Activated CD8-positive, alpha-beta memory T cell treated with anti-CD3 and anti-CD28 coated beads for 4 hours (primary cell): Measurements from ENCODE around the gene GJA1.
"Not testable (repeated sequence)": the region's sequence is repeated elsewhere in the genome, so short reads cannot be mapped to it uniquely, and the experiment has no call there.

Experiments
- DNase-seq, 2 donors: peaks; one replicate each; pipeline ENCODE4 v3.0.0-alpha.2; 2020; ENCODE audit warnings: low read depth in 2 of 2

Gene GJA1

DNA sequence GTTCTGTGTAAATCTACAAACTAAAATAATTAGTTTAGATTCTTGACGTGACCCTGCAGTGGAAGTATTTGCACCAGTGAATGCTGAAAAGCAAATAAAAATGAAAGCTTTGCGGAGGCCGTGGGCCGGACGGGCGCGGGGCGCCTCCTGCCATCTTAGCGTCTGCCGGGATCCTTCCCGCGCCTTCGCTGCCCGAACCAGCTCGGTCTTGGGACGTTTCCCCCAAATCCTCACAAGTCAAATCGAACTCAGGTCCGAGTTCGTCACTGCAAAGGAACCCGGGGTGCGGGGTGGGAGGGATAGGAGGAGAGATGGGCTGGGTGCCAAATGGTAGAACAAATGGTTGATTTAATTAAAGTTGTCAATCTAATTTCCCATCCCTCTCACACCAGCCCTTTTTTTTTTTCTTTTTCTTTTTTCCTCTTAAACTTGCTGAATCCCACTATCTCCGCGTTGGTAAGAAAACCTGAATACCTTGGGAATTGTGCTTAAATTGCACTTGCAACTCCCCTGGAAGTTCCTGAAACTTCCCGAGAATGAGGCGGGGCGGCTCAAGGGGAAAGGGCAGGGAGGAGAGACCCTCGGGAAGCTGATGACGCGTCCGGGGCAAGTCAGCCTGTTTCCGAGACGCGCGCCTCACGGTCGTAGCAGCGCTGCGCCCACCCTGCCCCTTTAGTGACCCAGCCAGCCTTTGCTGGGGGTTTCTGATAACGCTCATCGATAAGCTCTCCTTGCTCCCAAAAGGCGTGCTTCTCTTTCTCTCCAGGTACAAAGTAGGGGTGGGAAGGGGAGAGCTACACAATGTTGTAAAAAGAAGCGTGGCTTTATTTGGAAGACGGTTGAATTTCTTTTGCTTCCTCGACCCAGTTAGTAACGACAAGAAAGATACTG is 1.8 kb downstream of the GJA1 start:
- no peak for DNase-seq

DNA sequence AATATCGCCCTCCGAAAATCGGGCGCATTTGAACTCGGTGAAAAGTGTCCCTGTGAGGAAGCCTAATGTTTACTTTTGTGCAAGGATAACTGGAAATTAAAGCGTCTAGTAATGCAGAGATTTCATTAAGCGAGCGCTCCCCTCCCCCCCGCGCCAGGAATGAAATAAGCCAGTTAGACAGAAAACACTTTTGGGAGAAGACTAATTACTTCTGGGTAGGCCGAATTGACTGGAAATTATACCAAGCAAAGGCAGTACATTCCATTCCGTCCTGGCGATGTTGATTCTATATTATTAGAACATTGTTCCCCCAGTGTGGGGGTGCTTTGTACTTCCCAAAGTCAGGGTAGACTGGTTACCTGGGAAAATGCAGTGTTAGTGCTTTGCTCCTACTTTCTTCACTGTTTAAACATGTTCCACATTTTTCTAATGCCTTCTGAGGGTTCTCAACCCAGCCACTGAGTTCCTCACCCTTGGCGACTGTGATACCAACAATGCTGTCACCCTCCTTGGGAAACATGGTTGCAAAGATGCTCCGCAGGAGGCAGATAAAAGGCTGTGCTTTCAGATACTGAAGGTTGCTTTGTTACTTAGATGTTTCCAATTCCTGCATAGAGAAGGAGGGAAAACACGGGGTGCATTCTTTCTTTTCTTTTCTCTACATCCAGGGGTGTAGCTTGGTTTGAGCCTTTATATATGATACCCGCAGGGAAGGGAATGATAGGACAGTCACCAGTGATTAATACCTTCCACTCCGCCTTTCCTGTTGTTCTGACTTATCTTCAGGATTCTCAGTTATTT is 2.6 kb downstream of the GJA1 start:
- no peak for DNase-seq

DNA sequence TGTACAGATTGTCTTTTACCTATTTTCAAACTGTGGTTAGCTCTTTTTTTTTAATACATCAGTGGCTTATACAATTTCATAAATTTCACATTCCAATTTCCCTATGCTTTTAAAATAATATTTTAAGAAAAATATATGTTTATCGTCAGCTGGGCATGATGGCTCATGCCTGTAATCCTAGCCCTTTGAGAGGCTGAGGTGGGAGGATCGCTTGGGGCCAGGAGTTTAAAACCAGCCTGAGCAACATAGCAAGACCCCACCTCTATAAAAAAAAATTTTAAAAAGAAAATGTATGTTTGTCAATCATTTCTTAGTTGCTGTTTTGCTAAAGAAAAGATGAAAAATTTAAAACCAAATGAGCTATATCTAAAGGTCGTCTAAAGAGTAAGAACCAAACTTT is 3.4 kb downstream of the GJA1 start:
- DNase-seq, result no peak

DNA sequence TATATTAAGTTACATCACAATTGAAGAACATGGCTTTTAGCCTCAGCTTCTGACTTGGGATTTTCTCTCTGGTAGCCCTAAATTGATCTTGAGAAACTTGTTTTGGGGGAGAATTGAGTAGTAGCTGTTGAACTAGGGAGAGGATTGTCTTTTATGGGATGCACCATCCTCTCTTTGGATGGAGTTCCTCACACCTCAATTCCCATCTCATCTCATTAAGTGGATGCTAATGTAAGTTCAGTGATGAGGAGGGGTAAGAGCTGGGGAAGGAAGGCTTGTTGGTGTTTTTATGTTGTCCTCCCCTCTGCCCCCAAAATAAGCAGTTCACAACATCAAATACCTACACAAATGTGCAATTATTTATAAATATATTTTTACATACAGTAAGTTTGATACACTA is 4.0 kb downstream of the GJA1 start:
- no peak for DNase-seq

DNA sequence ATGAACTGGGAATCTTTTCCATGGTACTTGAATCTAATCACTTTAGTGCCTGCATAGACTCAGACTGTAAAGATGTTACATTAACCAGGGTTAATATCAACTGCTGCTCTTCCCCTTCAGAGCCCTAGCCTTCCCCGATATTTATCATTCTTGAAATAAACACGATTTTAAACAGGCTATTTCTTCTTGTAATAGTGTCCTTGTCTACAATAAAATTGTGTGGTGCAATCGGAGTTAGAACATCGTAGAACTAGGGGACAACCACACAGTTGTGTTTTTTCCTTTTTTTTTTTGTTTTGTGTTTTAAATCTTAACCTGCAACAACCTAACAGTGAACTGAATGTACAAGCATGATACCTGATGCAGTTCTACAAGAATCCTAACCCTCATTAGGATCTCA is 4.5 kb downstream of the GJA1 start:
- no peak for DNase-seq

DNA sequence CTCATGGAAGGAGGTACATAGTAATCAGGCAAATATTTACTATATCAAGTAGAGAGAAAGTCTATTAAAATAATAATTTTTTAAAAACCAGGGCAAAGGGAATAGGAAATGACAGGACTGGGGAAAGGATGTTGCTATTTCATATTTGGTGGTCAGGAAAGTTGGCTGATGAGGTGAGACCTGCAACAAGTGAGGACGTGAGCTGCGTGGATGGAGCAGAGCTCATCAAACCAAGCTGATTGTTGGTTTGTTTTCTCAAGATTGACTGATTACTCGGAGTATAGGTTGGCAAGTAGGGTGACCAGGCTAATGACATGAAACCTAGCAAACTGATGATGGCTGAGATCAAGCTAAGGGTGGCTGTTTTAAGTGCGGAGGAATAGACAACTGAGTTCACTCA is 6.0 kb downstream of the GJA1 start:
- DNase-seq, result no peak

DNA sequence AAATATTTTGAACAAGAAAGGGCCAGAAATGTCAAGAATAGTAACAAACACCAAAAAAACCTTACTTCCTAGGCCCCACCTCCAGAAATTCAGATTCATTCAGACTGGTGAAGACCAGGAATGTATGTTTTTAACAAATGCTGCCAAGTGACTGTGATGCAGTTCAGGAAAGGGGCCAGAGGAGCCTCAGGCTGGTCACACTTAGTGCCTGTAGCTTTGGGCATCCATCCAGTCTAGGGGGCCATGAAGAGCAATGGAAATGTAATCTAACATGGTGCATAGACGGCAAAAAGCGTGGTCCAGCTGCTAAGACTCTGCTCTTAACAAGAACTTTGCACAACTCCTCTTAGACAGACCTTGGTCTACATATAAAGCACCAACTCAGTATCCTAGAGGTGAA is 7.1 kb downstream of the GJA1 start:
- DNase-seq, result no peak

DNA sequence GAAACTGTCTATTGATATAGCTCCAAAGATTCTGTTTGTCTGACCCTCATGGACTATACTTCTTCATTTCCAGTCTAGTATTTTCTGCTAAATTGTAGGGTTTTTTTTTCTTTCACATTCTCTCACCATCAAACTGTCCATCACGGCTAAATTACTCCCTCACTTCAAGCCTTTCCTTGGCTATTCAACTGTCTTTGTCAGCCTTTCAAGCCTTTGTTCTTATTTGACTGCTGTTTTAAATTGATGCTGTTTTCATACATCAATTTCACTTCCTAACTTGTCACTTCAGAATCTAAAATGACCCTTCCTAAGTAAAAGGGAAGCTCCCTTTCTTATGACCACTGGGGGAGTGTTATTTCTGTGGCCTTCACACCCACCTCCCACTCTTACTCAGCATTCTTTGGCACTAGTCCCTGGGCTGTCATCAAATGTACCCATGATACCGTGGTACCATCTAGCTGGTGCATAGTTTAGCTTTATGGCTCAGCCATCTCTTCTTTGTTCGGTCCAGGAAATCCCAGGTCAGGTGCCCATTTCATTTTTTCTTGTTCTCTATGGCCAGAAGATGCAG is 8.6 kb downstream of the GJA1 start:
- no peak for DNase-seq

DNA sequence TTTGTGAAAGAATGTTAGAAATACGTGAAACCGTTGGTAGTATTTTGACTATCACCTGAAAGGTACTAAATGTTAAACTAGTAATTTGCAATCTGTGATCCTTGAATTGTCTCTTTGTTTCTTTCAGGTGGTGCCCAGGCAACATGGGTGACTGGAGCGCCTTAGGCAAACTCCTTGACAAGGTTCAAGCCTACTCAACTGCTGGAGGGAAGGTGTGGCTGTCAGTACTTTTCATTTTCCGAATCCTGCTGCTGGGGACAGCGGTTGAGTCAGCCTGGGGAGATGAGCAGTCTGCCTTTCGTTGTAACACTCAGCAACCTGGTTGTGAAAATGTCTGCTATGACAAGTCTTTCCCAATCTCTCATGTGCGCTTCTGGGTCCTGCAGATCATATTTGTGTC is 11.3 kb downstream of the GJA1 start:
- not testable (repeated sequence) for DNase-seq

DNA sequence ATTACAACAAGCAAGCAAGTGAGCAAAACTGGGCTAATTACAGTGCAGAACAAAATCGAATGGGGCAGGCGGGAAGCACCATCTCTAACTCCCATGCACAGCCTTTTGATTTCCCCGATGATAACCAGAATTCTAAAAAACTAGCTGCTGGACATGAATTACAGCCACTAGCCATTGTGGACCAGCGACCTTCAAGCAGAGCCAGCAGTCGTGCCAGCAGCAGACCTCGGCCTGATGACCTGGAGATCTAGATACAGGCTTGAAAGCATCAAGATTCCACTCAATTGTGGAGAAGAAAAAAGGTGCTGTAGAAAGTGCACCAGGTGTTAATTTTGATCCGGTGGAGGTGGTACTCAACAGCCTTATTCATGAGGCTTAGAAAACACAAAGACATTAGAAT is 12.3 kb downstream of the GJA1 start:
- DNase-seq, result not testable (repeated sequence)

DNA sequence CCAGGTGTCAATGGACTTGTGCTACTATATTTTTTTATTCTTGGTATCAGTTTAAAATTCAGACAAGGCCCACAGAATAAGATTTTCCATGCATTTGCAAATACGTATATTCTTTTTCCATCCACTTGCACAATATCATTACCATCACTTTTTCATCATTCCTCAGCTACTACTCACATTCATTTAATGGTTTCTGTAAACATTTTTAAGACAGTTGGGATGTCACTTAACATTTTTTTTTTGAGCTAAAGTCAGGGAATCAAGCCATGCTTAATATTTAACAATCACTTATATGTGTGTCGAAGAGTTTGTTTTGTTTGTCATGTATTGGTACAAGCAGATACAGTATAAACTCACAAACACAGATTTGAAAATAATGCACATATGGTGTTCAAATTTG is 13.1 kb downstream of the GJA1 start:
- DNase-seq, result not testable (repeated sequence)

DNA sequence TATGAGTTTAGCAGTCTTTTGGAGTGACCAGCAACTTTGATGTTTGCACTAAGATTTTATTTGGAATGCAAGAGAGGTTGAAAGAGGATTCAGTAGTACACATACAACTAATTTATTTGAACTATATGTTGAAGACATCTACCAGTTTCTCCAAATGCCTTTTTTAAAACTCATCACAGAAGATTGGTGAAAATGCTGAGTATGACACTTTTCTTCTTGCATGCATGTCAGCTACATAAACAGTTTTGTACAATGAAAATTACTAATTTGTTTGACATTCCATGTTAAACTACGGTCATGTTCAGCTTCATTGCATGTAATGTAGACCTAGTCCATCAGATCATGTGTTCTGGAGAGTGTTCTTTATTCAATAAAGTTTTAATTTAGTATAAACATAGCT is 13.9 kb downstream of the GJA1 start:
- DNase-seq, result no peak

DNA sequence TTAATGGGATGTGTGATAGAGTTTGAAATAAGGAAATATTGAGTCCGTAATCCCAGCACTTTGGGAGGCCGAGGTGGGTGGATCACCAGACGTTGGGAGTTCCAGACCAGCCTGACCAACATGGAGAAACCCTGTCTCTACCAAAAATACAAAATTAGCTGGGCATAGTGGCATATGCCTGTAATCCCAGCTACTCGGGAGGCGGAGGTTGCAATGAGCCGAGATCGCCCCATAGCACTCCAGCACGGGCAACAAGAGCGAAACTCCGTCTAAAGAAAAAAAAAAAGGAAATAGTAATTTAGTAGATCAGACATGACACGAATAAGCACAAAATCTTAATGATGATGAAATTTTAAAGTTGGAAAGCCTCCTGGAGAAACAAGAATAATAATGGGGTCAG is 14.8 kb downstream of the GJA1 start:
- DNase-seq, result no peak

DNA sequence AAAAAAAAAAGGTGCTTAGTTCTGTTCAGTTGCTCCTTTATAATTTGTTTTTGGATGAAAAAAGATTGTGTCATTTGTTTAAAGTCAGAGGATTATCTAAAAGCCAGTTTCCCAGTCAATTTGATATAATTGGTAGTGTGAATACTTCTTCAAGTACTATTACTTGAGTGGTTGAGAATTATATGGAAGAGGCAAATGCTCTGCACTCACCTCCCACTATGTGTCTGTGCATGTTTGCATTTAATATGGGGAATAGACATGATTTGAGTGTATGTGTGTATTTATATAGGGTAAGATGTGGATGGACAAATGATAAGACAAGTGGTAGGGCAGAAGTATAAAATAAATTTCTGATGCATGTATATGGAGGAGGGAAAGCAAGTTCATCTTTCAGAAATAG is 15.8 kb downstream of the GJA1 start:
- DNase-seq, result no peak

DNA sequence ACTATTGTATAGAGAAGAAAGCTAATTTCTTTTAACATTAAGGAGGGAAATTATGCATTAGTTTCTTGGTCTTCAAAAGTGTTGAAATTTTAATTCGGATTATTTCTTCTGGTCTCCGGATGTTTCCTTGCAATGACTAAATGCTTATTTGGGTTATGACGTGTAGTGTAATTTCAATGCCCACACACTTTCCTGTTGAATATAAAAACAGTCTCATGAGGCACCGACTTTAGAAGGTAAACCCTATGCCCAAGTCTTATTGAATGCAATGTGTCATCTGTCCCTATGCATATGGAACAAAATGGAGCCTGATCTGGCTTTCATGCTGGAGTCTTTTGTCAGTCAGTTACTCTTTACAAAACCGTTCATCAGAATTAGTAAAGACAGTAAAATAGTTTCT is 17.7 kb downstream of the GJA1 start:
- DNase-seq, result no peak

DNA sequence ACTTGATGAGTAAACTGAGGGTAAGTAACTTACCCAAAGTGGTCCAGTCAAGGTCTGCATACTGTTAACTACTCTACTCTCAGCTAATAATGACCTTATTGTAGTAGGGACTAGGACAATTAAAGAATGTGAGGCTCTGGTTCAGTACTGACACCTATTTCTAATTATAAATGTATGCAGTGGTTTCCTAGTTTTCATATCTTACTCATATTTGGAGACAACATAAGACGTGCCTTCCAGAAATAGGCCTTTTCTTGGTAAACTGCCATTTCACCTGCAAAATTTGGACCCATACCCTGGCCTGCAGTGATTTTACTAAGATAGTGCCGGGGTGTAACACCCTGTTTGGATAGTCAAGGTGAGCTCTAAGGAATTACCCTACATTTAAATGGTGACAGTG is 24.7 kb downstream of the GJA1 start:
- DNase-seq, result no peak

DNA sequence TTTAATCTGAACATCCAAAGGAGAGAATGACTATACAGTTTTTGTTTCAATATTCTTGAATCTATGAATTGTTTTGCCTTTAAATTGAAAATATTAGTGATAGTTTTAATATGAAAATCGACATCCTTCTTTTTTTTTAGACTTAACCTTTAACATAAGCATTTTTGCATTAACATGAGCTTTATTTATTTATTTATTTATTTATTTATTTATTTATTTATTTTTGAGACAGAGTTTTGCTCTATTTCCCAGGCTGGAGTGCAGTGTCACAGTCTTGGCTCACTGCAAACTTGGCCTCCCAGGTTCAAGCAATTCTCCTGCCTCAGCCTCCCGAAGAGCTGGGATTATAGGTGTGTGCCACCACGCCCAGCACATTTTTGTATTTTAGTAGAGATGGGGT is 27.6 kb downstream of the GJA1 start:
- no peak for DNase-seq

DNA sequence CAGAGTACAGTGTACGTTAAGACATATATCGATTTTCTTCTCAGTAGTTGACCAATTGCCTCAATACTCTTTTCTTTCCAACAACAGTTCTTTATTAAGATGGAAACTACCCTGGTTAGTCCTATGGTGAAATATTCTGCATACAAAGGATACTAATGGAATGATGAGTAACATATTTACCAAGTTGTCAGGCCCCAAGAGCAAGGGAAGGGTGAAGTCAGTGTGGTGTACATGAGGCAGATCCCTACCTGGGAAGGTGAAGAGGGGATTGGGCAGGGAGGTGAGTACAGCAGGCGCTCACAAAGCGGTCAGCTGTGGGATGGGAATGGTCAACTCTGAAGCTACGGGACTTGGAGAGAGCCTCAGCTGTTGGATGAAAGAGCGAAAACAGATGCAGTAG is 29.7 kb downstream of the GJA1 start:
- no peak for DNase-seq

DNA sequence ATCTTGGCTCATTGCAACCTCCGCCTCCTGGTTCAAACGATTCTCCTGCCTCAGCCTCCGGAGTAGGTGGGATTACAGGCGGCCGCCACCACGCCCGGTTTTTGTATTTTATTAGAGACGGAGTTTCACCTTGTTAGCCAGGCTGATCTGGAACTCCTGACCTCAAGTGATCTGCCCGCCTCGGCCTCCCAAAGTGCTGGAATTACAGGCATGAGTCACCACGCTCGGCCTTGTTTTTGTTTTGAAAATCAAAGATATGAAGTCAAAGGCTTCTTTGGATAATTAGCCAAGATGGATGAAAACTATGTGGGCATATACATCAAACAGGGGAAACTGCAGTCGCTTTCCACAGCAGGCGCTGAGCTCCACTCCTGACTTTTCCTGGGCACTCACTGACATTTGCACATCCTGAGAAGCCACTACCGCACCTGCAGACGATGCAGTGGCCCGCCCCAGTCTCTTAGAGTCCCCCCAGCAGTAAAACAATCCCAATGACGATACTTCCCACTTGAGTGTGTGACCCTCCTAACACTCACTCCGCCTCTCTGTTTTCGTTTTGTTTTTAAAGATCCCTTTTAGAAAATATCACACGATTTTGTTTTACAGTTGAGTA is 44.1 kb downstream of the GJA1 start:
- DNase-seq, result no peak

DNA sequence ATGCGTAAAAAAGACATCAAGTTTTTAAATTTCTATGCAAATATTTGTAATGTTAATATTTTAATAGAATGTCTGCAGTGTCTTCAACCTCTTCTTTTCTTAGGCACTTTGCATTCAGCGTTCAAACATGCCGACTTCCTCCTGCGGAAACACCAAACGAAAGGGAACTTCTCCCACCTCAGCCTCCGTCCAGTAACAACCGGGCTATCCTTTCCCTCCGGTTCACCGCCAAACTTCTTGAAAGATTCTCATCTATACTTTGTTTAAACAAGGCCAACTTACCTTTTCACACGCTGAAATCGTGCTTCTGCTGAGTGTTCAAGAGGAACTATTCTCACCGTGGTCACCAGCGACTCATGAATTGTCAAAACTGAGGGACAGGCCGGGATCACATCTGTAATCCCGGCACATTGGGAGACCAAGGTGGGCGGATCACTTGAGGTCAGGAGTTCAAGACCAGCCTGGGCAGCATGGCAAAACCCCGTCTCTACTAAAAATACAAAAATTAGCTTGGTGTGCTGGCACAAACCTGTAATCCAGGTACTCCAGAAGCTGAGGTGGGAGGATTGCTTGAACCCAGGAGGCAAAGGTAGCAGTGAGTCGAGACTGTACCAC is 44.8 kb downstream of the GJA1 start:
- no peak for DNase-seq

DNA sequence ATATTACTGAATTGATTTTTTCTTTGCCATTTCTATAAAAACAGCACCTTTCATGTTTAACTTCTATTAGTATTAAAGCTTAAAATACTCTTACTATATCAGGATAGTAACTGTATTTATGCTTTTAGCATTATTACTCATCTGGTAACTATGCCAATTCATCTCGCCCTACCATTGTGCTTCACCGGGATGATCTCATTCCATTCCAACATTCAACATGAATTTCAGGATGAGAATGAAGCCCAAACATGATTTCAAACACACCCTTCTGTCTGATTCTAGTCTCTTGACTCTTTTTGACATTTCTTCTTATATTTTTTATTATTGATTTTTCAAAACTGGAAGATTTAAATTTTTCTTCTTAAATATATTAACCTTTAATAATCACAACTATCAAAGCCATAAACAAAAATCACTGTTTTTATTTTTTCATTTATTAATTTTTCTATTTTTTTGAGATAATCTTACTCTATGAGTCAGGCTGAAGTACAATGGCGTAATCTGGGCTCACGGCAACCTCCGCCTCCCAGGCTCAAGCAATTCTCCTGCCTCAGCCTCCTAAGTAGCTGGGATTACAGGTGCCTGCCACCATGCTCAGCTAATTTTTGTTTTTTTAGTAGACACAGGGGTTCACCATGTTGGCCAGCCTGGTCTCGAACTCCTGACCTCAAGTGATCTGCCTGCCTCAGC is 46.7 kb downstream of the GJA1 start:
- DNase-seq, result no peak
